Colonic mucosa (tissue), 4 donors: ENCODE data around the gene HOMER2. TPM values are rescaled to one million over a fixed set of nuclear protein-coding genes. Genes with fewer than 3 reads are reported as not detected.

Source experiments
- DNase-seq: peaks from one replicate; pipeline ENCODE4 v3.0.0-alpha.2; 2020
- H3K27ac ChIP-seq: fragments of 200-600 bp; one replicate; pipeline ENCODE4 v1.8.0; 2021
- H3K27me3 ChIP-seq: fragments of 200-600 bp; one replicate; pipeline ENCODE4 v1.8.0; 2021
- H3K36me3 ChIP-seq: fragments of 200-600 bp; one replicate; pipeline ENCODE4 v1.8.0; 2021
- H3K4me1 ChIP-seq: fragments of 200-600 bp; one replicate; pipeline ENCODE4 v1.8.0; 2021; ENCODE audit warnings: mild to moderate bottlenecking
- H3K4me3 ChIP-seq: fragments of 200-600 bp; one replicate; pipeline ENCODE4 v1.8.0; 2021
- H3K9ac ChIP-seq, 2 donors: one replicate each; pipeline ENCODE4 v1.7.0; 2013; ENCODE audit warnings: control low read depth in 2 of 2, low read depth in 2 of 2, low read length in 2 of 2
- H3K9me3 ChIP-seq: fragments of 200-600 bp; one replicate; pipeline ENCODE4 v1.8.0; 2021
- intact Hi-C: fragments of 100-400 bp; cut with DNase I; formaldehyde crosslinking; loops from one replicate; pipeline ENCODE4 v1.14.1; 2022
- total RNA-seq, 2 donors: library from RNA; stranded (reverse); fragmentation: NEBNext Ultra II Directional in 1 of 2; extraction: Animal tissue kit (Norgen Biotek cat#: 25700) in 1 of 2; gene quantifications; one replicate each; pipeline ENCODE4 v1.2.1, GENCODE V29; 2021
- TF ChIP-seq, protein P1 (sequence below): fragments of 200-600 bp; IDR thresholded peaks from one replicate; pipeline ENCODE4 v1.8.0; 2022; ENCODE audit warnings: antibody characterized with exemption, mild to moderate bottlenecking
- donor health status: healthy.
- donor health status: DM: no; HTN: no; CAD: no.
- donor health status: DM: no; HTN: no; CAD: no.

HOMER2 gene
- total RNA-seq, 2 donors from 2014 or later: 2.4 to 3.1 TPM

- H3K4me3 ChIP-seq: no peak overlapping the region
- no peak overlapping the region for H3K9ac ChIP-seq
- H3K36me3 ChIP-seq: no peaks in the 10 kb centered on the region
- intact Hi-C loops: no loop called here
- DNase-seq: no peak
- TF ChIP-seq, protein P1, sequence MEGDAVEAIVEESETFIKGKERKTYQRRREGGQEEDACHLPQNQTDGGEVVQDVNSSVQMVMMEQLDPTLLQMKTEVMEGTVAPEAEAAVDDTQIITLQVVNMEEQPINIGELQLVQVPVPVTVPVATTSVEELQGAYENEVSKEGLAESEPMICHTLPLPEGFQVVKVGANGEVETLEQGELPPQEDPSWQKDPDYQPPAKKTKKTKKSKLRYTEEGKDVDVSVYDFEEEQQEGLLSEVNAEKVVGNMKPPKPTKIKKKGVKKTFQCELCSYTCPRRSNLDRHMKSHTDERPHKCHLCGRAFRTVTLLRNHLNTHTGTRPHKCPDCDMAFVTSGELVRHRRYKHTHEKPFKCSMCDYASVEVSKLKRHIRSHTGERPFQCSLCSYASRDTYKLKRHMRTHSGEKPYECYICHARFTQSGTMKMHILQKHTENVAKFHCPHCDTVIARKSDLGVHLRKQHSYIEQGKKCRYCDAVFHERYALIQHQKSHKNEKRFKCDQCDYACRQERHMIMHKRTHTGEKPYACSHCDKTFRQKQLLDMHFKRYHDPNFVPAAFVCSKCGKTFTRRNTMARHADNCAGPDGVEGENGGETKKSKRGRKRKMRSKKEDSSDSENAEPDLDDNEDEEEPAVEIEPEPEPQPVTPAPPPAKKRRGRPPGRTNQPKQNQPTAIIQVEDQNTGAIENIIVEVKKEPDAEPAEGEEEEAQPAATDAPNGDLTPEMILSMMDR: no peak
- H3K27me3 ChIP-seq: no peaks in the 10 kb centered on the region
- no peaks in the 10 kb centered on the region for H3K9me3 ChIP-seq
- no peaks in the 10 kb centered on the region for H3K4me1 ChIP-seq
- no peak overlapping the region for H3K27ac ChIP-seq
Measured at GRCh38 chr15:82916161-82916952, 36.2 kb downstream of the HOMER2 start.

- H3K27ac ChIP-seq: no peak overlapping the region
- no peaks in the 10 kb centered on the region for H3K4me1 ChIP-seq
- no peaks in the 10 kb centered on the region for H3K9me3 ChIP-seq
- intact Hi-C loops: no loop called here
- H3K4me3 ChIP-seq: no peak overlapping the region
- DNase-seq: no peak
- no peaks in the 10 kb centered on the region for H3K36me3 ChIP-seq
- H3K27me3 ChIP-seq: no peaks in the 10 kb centered on the region
- H3K9ac ChIP-seq: no peak overlapping the region
- TF ChIP-seq, protein P1: no peak
Measured at GRCh38 chr15:82914396-82914795, 38.1 kb downstream of the HOMER2 start.

GRCh38 chr15:82911458-82911857, 41.1 kb downstream of the HOMER2 start:
- TF ChIP-seq, protein P1: no peak

DNA sequence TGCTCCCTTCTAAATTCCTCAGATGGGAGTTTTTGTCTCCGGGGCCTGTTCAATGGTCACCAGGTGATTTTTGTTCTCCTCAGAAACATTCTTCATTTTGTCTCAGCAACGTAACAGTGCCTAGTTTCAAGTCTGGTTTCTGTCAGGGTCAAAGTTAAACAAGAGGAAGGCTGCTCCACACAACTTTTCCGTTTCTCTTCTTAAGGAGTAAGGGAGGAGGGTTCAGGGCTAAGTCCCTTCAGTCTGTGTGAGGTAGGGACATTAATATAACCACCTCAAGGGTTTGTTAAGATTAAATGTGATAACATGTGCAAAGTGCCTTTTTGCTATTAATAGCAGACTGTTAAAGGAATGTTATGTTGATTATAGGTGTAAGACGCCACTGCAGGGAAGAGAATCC, 41.8 kb downstream of the HOMER2 start:
- H3K27ac ChIP-seq: no peak overlapping the region
- no peaks in the 10 kb centered on the region for H3K27me3 ChIP-seq
- H3K36me3 ChIP-seq: no peaks in the 10 kb centered on the region
- no peak overlapping the region for H3K4me3 ChIP-seq
- TF ChIP-seq, protein P1: no peak
- intact Hi-C loops: no loop called here
- no peak overlapping the region for H3K9ac ChIP-seq
- no peaks in the 10 kb centered on the region for H3K9me3 ChIP-seq
- DNase-seq: no peak
- no peaks in the 10 kb centered on the region for H3K4me1 ChIP-seq

More at GRCh38 chr15:82911458-82911857, 41.1 kb downstream of the HOMER2 start:
- H3K4me3 ChIP-seq: no peak overlapping the region
- intact Hi-C loops: no loop called here
- H3K9ac ChIP-seq: no peak overlapping the region
- H3K4me1 ChIP-seq: no peaks in the 10 kb centered on the region
- no peaks in the 10 kb centered on the region for H3K9me3 ChIP-seq
- no peak overlapping the region for H3K27ac ChIP-seq
- no peaks in the 10 kb centered on the region for H3K36me3 ChIP-seq
- DNase-seq: no peak
- no peaks in the 10 kb centered on the region for H3K27me3 ChIP-seq

DNA sequence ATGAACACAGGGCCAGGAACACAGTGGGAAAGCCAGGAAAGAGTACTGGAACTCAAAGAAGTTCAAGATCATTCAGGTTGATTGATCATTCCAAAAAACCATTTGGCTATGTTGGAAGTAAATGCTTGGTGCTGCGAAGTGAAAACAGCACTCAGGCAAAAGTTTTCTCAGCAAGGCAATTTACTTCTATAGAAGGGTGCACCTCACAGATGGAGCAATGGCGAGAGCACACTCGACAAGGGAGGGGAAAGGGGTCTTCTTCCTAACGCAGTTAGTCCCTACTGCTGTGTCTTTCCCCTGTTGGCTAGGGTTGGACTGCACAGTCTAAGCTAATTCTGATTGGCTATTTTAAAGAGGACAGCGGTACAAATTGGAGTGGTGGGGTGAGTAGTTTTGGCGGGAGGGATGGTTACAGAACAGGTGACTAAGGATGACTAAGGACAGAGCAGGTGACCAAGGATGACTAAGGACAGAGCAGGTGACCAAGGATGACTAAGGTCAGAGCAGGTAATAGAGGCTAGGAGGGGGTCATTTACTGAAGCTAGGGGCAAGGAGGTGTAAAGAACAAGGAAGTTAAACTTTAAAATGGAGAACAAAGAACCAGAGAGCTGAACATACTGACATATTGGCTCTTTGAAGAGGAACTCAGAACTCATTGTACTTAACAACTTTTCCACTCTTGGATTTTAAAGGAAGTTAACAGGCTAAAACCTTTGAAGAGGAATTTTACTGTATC, 43.3 kb downstream of the HOMER2 start:
- no peak overlapping the region for H3K4me3 ChIP-seq
- no peaks in the 10 kb centered on the region for H3K27me3 ChIP-seq
- H3K36me3 ChIP-seq: no peaks in the 10 kb centered on the region
- H3K27ac ChIP-seq: no peak overlapping the region
- TF ChIP-seq, protein P1: no peak
- intact Hi-C loops: no loop called here
- DNase-seq: no peak
- no peaks in the 10 kb centered on the region for H3K9me3 ChIP-seq
- no peak overlapping the region for H3K9ac ChIP-seq
- no peaks in the 10 kb centered on the region for H3K4me1 ChIP-seq
